ENCODE results near the gene MACROH2A1. TPM values are rescaled to one million over a fixed set of nuclear protein-coding genes. Genes with fewer than 3 reads are reported as not detected.
A peak's percentile ranks its signal among the peaks of the same experiment; 100 is the strongest.

The MACROH2A1 gene
- polyA plus RNA-seq, 1 of the 3 experiments (the other 2 are of a cell fraction): 165 TPM

- no peak overlapping the region for H3K4me3 ChIP-seq (ENCODE audit: low read depth in 2 of 2, low read length in 1 of 2)
- H3K9ac ChIP-seq: no peak overlapping the region
- H3F3A ChIP-seq (replicated peaks; ENCODE audit: insufficient read depth): peaks cover 10% of the 10 kb centered on the region
- peaks cover 19 to 23% of the 10 kb centered on the region in 2 experiments for H3K4me1 ChIP-seq (ENCODE audit: control insufficient read depth in 1 of 2, insufficient read depth in 2 of 2, low read depth in 1 of 2, low read length in 1 of 2)
- ChIA-PET POLR2A (no interaction called here), CTCF (interaction anchor here (0.9 kb wide), 2 partner anchors 41 to 166 kb away, joined by 3 read pairs; no protein-coding TSS in a partner anchor)
- H3K27me3 ChIP-seq (ENCODE audit: insufficient read depth): no peaks in the 10 kb centered on the region
- DNase-seq: no peak
- H4K20me1 ChIP-seq (ENCODE audit: insufficient read depth): peaks cover 14% of the 10 kb centered on the region
- H3K9me3 ChIP-seq: no peaks in the 10 kb centered on the region
- no peak overlapping the region for H3K4me2 ChIP-seq
- H3K9me2 ChIP-seq: no peaks in the 10 kb centered on the region
- H2AFZ ChIP-seq (ENCODE audit: low read depth): no peak overlapping the region
- peaks cover 51 to 89% of the 10 kb centered on the region in 2 experiments for H3K36me3 ChIP-seq (replicated peaks in 1 of 2; ENCODE audit: control insufficient read depth in 1 of 2, insufficient read depth in 2 of 2, low read length in 1 of 2)
- peak overlapping the region in 1 of 2 experiments; percentile 66; a peak in 2 of 4 replicates for H3K27ac ChIP-seq (ENCODE audit: low read depth in 2 of 2, low read length in 1 of 2)
- 94% methylated on average over 3 of the region's 3 CpGs for WGBS (ENCODE audit: low lambda C conversion rate)
- peaks cover 98% of the 10 kb centered on the region for H3K79me2 ChIP-seq (ENCODE audit: insufficient read depth)
- TF ChIP-seq RXRA (IDR thresholded peaks at IDR 0.05; ENCODE audit: borderline replicate concordance, low read depth) (no peak), RFX5 (IDR thresholded peaks at IDR 0.05; ENCODE audit: low read length) (no peak), MXI1 (IDR thresholded peaks at IDR 0.05; ENCODE audit: low read depth, low read length) (no peak), ELF1 (IDR thresholded peaks at IDR 0.05) (no peak), REST (IDR thresholded peaks at IDR 0.05; ENCODE audit: low read depth, low read length) (no peak), GATA2 (CRISPR knock-in tag; IDR thresholded peaks at IDR 0.05) (no peak), TCF12 (IDR thresholded peaks at IDR 0.05) (no peak)
These were observed 13.5 kb downstream of the MACROH2A1 start for GRCh38 chr5:135385576-135385975.

GRCh38 chr5:135384898-135385297 is 14.1 kb downstream of the MACROH2A1 start:
- H3K79me2 ChIP-seq (ENCODE audit: insufficient read depth): peaks cover 98% of the 10 kb centered on the region
- no peaks in the 10 kb centered on the region for H3K9me3 ChIP-seq
- ChIA-PET POLR2A (no interaction called here), CTCF (interaction anchor here (0.9 to 1.1 kb wide), 3 partner anchors 10 to 167 kb away, joined by 3 to 4 read pairs (median 3); no protein-coding TSS in a partner anchor)
- H3K4me2 ChIP-seq: no peak overlapping the region
- TF ChIP-seq IRF3 (IDR thresholded peaks at IDR 0.05; ENCODE audit: low read depth, low read length) (no peak), NRF1 (IDR thresholded peaks at IDR 0.05; ENCODE audit: low read depth, low read length) (no peak), ELF1 (IDR thresholded peaks at IDR 0.05) (no peak), CHD2 (IDR thresholded peaks at IDR 0.05; ENCODE audit: low read length, partially characterized antibody) (no peak), POLR2AphosphoS5 (IDR thresholded peaks at IDR 0.05; ENCODE audit: low read depth, low read length) (no peak), PBX3 (IDR thresholded peaks at IDR 0.05) (no peak)
- peaks cover 13% of the 10 kb centered on the region for H4K20me1 ChIP-seq (ENCODE audit: insufficient read depth)
- DNase-seq: no peak
- H2AFZ ChIP-seq (ENCODE audit: low read depth): no peak overlapping the region
- H3K4me3 ChIP-seq (ENCODE audit: low read depth in 2 of 2, low read length in 1 of 2): no peak overlapping the region
- H3K9ac ChIP-seq: no peak overlapping the region
- peaks cover 18 to 24% of the 10 kb centered on the region in 2 experiments for H3K4me1 ChIP-seq (ENCODE audit: control insufficient read depth in 1 of 2, insufficient read depth in 2 of 2, low read depth in 1 of 2, low read length in 1 of 2)
- H3F3A ChIP-seq (replicated peaks; ENCODE audit: insufficient read depth): peaks cover 10% of the 10 kb centered on the region
- no peaks in the 10 kb centered on the region for H3K9me2 ChIP-seq
- no peaks in the 10 kb centered on the region for H3K27me3 ChIP-seq (ENCODE audit: insufficient read depth)
- peaks cover 56 to 90% of the 10 kb centered on the region in 2 experiments for H3K36me3 ChIP-seq (replicated peaks in 1 of 2; ENCODE audit: control insufficient read depth in 1 of 2, insufficient read depth in 2 of 2, low read length in 1 of 2)
- H3K27ac ChIP-seq (ENCODE audit: low read depth in 2 of 2, low read length in 1 of 2): no peak overlapping the region

Data from SK-N-SH (cell line).